Nucleus accumbens (tissue), 56 donors: ENCODE results near the gene RASAL2.
"Not testable (repeated sequence)": the region's sequence is repeated elsewhere in the genome, so short reads cannot be mapped to it uniquely, and the experiment has no call there.

ENCODE experiments used
- DNase-seq, 56 donors: peaks; one replicate each; lab custom pipeline; 2025; lab: John Stamatoyannopoulos, UW

RASAL2 gene

GRCh38 chr1:178109348-178110143, 15.6 kb downstream of the RASAL2 start:
- DNase-seq: no peak

- DNase-seq: no peak
Measured at GRCh38 chr1:178115260-178115659, 21.4 kb downstream of the RASAL2 start.

- DNase-seq: no peak
Measured at GRCh38 chr1:178118524-178118923, 24.6 kb downstream of the RASAL2 start.

- DNase-seq: no peak
Measured at GRCh38 chr1:178119628-178120027, 25.7 kb downstream of the RASAL2 start.

GRCh38 chr1:178120088-178120487, 26.2 kb downstream of the RASAL2 start:
- DNase-seq: no peak

- DNase-seq: not testable (repeated sequence)
Measured at GRCh38 chr1:178120520-178121052, 26.7 kb downstream of the RASAL2 start.

- DNase-seq: no peak
Measured at GRCh38 chr1:178121883-178122282, 28.0 kb downstream of the RASAL2 start.

- no peak for DNase-seq
Measured at GRCh38 chr1:178122283-178122682, 28.4 kb downstream of the RASAL2 start.

GRCh38 chr1:178124115-178124514, 30.2 kb downstream of the RASAL2 start:
- no peak for DNase-seq

- no peak for DNase-seq
Measured at GRCh38 chr1:178126261-178126660, 32.4 kb downstream of the RASAL2 start.

GRCh38 chr1:178126741-178127185, 32.9 kb downstream of the RASAL2 start:
- peak in 1 of 56 donors; percentile 3 for DNase-seq

GRCh38 chr1:178127482-178128191, 33.7 kb downstream of the RASAL2 start:
- DNase-seq: no peak

- no peak for DNase-seq
Measured at GRCh38 chr1:178133239-178133989, 39.5 kb downstream of the RASAL2 start.

GRCh38 chr1:178134061-178134460, 40.2 kb downstream of the RASAL2 start:
- peak in 3 of 56 donors; percentile 2 to 13 (median 4) for DNase-seq

GRCh38 chr1:178137238-178137637, 43.3 kb downstream of the RASAL2 start:
- DNase-seq: no peak

- no peak for DNase-seq
Measured at GRCh38 chr1:178142806-178143205, 48.9 kb downstream of the RASAL2 start.

GRCh38 chr1:178143730-178144690, 50.1 kb downstream of the RASAL2 start:
- DNase-seq: no peak

- no peak for DNase-seq
Measured at GRCh38 chr1:178145605-178146004, 51.7 kb downstream of the RASAL2 start.

GRCh38 chr1:178146436-178146835, 52.5 kb downstream of the RASAL2 start:
- no peak for DNase-seq

GRCh38 chr1:178150610-178151009, 56.7 kb downstream of the RASAL2 start:
- DNase-seq: no peak
